AG08395 (cell line): ENCODE measurements around the gene ABHD17A.
A peak's percentile ranks its signal among the peaks of the same experiment; 100 is the strongest.

Source experiments
- DNase-seq: peaks from one replicate; pipeline ENCODE4 v3.0.0; 2012; ENCODE audit warnings: mixed read lengths, low spot score

The ABHD17A gene

DNA sequence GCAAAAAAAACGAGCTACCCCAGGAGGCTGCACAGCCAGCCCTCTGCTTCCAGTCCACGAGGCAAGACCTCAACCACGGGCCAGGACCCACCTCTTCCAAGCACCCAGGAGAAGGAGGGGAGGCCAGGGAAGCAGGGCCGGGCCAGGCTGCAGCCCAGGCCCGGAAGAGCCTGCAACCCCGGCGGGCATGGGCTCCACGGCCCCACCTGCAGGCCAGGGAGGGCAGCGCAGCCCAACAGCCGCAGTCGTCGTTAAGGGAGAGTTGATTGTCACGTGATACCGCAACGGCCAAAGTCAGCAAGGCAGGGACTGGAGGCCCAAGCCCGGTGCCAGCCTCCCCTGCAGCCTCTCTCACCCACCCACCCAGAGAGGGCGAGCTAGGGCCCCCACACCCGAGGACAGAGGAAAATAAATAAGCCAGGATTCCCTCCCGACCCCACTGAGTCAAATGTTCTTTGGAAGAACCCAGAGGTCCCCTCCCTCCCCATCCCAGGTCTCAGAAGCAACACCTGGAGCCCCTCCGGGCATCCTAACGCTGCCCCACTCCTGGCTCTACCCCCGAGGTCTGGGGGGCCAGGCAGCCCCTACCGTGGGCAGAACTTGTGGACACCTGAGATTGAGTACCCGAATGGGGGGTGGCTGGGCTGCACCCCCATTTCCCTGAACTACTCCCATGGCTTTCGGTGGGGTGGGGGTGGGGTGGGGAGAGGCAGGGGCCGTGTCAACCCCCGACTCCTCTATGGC, 31.8 kb downstream of the ABHD17A start:
- DNase-seq = peak; percentile 85

DNA sequence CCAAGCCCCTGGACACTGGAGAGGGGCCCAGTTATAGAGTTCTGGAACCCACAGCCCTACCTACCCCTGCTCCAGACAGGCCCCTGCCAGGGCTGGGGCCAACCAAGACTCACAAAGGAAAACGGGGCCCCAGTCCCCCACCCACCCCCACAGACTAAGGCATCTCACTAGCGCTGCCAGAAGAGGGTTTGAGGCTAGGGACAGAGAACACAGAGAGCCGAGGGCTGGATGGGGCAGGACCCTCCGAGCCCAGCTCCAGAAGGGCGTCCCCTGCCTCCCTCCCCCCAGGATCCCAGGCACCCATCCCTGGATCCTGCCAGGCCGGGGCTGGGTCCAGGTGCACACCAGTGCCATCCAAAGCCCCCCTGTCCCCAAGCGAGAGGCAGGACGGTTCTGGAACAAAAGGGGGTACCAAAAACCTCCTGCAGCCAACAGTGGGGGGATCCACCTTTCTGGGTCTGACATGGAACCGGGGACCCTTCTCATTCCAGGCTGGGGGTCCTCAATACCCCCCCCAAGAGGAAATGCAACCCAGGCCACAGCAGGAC, 32.6 kb downstream of the ABHD17A start:
- DNase-seq = no peak

DNA sequence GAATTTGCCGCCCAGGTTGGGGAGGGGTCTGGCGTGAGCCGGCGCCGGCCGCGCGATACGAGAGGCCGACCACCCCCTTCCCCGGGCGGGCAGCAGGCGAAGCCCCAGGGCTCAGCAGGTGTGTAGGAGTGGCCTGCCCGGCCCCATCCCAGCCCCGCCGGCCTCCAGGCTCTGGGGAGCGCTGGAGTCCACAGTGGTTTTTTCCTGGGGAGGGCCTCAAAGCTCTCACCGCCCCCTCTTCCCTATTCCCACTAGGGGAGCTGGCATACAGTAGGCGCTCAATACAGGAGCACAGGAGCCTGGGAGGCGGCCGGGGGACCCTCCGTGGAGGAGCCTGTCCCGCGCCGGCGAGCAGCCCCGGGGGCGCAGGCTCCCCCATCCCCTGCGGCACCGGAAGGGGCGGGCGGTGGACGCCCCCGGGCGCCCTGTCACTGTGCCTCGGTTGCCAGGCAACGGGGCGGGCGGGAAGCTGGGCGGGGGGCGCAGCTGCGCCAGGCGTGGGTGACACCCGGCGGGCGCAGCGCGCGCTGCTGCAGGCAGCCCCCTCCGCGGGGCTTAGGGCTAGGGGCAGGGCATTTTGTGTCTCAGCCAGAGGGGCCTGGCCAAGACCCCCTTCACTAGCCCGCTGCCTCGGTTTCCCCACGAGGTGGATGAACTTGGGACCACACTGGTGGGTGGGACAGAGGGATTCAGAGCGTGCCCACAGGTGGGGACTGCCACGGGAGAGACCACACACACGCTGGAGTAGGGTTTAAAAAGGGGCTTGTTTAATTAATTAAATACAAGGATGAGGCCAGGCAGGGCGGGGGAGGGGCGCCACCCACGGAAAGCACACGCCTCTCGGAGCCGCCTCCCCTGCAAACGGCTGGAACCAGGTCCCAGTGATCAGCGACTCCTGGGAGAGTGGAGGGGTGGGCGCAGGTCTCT, 33.4 kb downstream of the ABHD17A start:
- DNase-seq = no peak

DNA sequence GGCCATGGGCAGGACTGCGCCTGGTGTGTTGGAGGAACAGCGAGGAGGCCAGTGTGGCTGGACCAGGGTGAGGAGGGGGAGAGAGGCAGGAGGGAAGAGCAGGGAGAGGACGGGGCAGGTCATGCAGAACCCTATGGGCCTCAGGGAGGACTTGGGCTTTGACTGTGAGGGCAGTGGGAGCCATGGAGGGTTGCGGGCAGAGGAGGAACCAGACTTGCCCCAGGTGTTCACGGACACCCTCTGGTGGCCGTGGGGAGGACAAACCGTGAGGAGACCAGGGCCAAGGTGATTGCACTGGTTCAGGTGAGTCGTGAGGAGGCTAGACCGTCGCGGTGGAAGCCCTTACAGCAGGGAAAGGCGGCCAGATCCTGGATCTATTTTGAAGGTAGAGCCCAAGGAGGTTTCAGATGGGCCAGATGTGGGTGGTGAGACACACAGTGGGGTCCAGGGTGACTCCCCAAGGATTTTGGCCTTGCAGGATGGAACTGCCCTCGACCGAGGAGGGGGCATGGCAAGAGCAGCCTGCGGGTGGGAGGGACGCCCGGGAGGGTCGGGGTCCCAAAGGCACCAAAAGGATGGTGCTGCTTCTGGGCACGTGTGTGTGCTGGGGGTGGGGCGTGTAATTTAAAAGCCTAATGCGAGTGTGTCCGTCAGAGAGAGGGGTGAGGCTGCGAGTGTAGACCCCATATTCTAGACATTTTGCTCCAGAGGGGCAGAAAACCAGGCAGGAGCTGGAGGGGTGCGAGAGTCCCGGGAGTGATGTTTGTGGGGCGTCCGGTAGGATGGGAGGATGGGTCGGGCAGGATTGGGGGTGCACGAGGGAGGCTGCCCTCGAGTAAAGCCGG, 34.3 kb downstream of the ABHD17A start:
- no peak for DNase-seq

DNA sequence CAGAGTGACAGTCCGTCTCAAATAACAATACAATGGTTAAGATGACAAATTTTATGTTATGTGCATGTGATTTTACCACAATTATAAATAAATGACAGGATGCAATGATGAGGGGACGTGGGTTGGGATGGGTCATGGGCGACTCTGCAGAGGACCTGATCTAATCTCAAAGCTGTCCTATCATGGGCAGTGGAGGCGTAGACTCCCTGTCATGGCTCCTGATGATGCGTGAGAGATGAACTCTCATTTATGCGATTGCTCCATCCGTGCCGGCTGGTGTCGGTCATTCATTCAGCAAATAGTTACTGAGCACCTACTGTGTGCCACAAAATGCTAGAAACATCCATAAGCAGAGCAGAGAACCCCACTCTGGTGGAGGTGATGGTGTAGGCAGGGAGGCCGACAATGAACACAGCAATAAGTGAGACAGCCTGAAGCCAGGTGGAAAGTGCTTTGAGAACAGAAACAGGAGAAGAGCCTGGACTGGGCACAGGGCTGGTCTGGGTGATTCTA, 35.4 kb downstream of the ABHD17A start:
- no peak for DNase-seq

DNA sequence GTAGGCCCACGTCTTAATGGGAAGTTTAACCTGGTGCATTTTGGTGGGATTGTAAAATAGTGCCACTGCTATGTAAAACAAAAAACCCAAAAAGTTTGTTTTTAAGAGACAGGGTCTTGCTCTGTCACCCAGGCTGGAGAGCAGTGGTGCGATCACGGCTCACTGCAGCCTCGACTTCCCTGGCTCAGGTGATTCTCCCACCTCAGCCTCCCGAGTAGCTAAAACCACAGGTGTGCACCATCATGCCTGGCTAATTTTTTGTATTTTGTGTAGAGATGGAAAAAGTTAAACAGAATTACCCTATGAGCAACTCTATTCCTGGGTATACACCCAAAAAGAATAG, 36.2 kb downstream of the ABHD17A start:
- no peak for DNase-seq

DNA sequence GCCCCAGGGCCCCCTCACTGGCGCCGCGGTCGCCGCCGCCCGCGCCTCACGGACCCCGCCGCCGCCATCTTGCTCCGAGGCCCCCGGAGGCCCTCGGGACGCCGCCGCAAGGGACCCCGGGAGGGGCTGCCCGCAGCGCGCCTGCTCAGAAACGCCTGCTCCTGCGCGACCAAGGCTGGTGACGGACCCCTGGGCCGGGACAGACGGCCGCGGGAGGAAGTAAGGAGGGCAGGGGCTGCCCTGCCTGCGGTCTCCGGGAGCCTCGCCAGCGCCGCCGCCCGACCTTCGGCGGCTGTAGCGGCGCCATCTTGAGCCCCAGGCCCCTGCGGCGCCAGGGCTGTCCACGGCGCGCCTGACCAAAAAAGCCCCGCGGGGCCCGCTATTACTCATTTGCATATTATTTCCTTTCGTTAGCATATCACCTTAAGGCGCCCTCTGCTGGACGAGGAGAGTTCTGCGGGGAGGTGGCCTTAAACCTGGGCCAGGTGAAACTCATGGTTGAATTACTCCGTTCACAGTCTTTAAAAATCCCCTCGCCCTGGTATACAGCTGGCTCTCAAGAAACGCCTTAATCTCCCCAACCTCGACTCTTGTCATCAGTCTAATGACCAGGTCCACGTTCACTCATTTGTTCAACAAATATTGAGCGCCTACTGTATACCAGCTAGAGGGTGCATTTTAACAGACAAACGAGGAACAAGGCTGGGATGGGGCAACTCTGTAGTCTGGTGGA, 36.7 kb downstream of the ABHD17A start, which contains the start of gene REXO1:
REXO1 (minus strand) TSS at position 85 of the 733 bp plus-strand sequence. CDS start 125 bp downstream, outside the sequence.
- peak; percentile 93 for DNase-seq

DNA sequence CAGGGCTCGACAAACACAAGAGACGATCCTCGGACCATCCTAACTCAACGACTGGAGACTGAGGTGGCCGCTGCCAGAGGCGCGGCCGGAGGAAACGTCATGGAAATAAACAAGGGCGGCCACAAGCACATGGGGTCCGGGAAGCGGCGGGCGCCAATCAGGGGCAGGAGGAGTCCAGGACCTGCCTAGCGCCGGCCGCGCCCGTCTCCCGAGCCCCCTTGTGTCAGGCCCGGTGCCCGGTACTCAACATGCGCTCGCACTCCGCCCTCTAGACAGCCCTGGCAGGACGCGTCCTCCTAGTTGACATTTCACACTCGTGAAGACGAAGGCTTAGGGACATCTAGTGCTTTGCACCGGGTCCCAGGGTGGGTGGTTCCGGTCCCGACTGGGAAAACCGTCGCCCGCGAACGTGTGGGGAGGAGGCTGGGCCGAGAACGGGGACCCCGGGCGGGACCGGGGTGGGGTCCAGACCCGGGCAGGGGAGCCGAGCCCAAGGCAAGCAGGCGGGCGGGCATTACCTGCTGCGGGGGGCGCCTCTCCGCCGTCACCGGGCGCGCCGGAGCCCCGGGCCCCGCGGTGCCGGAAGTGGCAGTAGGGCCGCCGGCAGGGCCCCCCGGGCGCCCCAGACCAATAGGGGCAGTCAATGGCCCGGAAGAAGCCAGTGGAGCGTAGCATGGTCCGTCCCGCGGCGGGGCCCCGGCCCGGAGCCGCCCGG, 37.5 kb downstream of the ABHD17A start:
- DNase-seq = peak; percentile 46

DNA sequence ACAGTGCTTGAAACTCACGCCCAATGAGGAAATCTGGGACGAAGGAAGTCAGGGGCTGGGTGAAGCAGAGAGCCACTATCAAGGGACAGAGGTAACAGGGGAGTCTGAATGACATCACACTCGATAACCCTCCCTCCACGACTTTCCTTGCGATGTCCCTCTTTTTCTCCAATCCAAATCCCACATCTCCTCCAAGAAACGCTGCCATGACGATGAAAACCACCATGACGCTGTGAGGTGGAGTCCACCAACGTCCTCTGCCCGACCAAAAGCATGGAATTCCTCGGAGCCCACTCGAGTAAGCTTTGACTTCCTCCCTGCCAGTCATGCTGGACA, 38.0 kb downstream of the ABHD17A start:
- DNase-seq = peak; percentile 35

DNA sequence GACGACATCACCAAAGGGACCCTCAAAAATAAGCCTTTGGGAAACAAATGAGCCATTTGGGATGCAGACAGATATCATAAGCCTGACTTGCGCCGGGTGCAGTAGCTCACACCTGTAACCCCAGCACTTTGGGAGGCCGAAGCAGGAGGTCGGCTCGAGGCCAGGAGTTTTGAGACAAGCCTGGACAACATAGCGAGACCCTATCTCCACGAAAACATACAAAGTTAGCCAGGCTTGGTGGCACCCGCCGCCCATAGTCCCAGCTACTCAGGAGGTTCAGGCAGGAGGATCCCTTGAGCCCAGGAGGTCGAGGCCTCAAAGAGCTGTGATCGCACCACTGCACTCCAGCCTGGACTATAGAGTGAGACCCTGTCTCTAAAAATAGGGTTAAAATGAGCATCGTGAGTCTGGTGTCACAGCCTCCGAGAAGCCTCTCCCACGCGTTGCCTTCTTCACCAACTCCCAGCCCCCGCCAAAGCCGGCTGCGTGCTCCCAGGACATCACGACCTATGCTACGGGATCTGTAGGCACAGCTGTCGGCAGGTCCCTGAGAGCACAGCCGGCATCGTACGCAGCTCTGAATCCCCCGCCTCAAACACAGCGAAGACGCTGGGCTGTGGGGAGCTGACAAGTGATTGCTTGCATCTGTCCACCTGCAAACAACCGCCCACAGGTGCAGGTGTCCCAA, 38.6 kb downstream of the ABHD17A start:
- DNase-seq = no peak

DNA sequence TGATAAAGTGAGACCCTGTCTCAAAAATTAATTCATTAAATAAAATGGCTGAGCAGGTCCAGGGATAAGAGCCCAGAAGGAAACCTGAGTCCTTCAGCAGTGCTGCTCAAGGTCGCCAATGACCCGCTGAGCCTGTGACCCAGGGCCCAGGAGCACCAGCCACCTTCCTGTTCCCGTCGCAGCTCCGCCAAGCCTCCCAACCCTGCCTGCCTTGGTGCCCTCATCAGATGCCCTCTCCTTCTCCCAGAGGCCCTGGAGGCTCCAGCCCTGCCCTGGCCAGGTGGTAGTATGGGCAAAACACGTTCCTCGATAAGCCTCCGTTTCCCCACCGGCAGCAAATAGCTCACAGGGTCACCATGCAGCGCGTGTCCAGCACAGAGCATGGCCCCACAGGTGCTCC, 39.7 kb downstream of the ABHD17A start:
- DNase-seq = no peak

DNA sequence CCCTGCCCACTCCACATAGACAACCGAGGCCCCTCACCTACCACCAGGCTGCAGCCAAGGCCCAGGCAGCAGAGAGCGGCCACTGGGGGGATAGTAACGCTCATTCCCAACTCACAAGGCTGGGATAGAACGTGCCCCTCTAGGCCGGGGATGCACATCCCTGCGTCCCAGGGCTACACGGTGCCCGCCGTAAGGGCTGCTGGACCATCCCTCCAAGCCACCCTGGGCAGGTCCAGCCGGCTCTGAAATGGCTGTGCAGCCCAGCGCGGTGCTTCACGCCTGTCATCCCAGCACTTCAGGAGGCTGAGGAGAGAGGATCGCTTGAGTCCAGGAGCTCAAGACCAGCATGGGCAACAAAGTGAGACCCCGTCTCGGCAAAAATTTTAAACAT, 40.2 kb downstream of the ABHD17A start:
- DNase-seq = no peak

DNA sequence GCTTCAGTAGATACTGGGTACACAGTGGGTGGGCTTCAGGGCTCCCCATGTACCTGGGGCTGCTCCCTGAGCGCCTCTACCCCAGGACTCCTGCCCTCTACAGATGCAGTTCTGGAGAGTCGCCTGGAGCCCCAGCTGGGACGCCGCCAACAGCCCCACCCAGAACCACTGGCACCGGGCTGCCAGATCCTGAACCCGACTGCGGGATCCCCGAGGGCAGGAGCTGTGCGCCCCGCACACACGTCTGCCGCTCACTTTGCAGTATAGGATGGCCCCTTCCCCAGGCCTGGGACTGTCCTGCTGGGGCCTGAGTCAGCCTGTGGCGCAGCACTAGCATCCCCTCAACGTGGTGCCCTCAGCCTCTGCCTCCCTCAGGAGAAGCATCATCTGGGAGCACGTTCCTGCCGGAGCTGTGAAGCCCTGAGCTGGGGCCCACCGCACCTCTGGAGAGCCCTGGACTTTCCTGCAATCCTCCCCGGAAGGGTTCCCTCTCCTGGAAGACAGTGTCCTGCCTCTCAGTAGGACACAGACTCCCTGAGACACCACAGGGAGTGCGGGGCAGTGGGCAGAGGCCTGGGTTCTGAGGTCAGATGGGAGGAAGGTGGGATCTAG, 40.7 kb downstream of the ABHD17A start:
- no peak for DNase-seq

DNA sequence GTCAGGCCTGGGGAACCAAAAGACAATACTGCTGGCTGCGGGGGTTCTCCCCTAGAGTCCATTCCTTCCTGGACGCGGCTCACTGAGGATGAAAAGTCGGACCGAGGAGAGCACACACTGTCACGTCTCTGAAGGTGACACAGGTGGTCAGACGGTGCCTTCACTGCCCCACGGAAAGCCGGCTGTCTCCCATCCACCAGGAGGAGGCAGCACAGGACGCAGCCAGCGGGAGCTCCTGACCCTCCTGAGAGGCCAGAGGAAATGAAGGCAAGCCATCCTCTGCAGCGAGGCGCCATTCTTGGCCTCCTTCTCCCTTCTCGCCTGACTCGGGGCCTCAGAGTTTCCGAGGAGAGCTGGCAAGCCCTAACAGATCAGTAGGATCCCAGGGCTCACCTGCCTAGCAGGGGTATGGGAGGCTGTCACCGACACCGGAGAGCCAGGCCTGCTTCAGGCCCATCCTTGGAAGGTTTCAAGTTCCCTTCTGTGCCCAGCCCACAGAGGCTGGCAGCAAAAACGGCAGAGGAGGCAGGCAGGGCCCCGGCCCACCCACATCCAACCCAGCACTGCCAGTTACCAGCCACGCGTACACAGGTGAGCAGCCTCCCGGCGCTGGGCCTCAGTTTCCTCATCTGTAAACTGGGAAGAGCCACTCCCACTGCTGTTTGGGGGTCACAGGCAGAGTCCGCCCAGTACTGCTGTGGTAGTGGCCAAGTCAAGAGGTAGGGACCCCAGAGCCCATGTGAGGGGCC, 41.5 kb downstream of the ABHD17A start:
- DNase-seq = no peak

DNA sequence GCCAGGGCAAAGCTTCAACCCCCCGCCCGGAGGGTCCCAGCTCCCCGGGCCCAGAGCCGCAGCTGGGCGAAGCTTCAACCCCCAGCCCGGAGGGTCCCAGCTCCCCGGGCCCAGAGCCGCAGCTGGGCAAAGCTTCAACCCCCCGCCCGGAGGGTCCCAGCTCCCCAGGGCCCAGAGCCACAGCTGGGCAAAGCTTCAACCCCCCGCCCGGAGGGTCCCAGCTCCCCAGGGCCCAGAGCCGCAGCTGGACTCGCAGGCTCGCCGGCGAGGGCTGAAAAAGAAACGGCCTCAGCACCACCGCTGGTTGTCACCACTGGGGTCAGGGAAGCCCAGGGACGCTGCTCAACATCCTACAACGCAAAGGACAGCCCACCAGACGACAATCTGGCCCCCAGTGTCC, 42.2 kb downstream of the ABHD17A start:
- DNase-seq = no peak

DNA sequence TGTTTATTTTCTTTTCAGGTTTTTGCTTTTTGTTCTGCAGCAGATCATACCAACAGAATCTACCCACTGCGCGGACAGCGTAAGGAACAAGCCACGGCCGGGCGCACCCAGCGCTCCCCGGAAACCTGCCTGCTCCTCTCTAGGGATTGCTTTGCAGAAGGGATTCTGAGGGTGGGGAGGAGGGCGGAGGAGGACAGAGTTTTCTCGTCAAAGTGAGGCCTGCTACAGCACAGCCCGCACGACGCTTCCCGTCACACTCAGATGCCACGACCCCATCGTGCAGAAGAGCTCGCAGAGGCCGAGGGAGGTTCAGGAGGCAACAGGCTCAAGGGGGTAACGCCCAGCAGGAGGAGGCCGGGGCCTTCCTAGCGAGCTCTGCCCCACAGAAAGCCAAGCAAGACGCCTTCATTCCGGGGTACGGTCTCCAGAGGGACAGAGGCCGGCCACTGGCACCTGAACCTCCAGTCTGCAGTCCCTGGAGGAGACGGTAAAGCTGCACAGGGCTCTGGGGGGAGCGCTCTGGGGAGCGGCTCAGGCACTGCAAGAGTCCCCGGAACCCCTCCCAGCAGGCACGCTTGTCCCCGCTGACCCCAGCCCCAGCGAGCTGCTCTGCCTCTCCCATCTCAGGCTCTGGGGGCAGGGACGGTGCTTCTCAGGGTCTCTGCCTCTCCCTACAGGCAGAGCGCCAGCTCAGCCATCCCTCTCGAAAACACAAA, 43.9 kb downstream of the ABHD17A start:
- DNase-seq = no peak

DNA sequence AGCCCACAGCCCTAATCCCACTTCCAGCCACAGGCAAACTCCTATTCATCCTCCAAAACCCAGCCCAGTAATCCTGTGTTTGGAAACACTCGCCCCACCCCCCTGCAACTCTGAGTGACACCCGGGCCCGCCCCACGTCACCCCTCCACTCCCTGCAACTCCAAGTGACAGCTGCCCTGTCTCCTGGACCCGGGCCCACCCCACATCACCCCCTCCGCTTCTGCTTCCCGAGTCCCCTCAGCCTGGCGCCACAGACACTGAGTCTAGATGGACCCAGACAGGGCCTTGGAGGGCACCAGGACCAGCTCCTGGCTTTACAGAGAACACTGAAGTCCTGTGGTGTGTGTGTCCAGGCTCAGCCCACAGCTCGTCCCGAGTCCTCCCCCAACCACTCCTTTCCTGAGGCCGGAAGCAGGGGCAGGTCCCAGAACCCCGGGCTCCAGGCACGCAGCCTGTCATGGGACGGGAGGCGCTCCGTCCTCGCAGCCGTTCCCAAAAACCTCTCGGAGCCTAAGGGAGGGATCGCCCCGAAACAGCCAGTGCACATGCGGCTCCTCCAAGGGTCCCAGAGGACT, 44.7 kb downstream of the ABHD17A start:
- no peak for DNase-seq
